ENCODE data around the gene GLS. TPM values are rescaled to one million over a fixed set of nuclear protein-coding genes. Genes with fewer than 3 reads are reported as not detected.
A peak's percentile ranks its signal among the peaks of the same experiment; 100 is the strongest.
"Not testable (repeated sequence)": the region's sequence is repeated elsewhere in the genome, so short reads cannot be mapped to it uniquely, and the experiment has no call there.

The GLS gene
- total RNA-seq, 1 experiment from 2014 or later, result 116 TPM

GRCh38 chr2:190987938-190988337 is 107.3 kb downstream of the GLS start:
- no peak for DNase-seq (ENCODE audit: low read depth)

GRCh38 chr2:190988910-190989309 is 108.3 kb downstream of the GLS start:
- no peak for DNase-seq (ENCODE audit: low read depth)

GRCh38 chr2:190990132-190990531 is 109.5 kb downstream of the GLS start:
- no peak for DNase-seq (ENCODE audit: low read depth)

GRCh38 chr2:190993292-190993643 is 112.6 kb downstream of the GLS start:
- no peak for DNase-seq (ENCODE audit: low read depth)

GRCh38 chr2:190994148-190994547 is 113.5 kb downstream of the GLS start:
- DNase-seq (ENCODE audit: low read depth), result no peak

GRCh38 chr2:190995315-190995714 is 114.7 kb downstream of the GLS start:
- not testable (repeated sequence) for DNase-seq (ENCODE audit: low read depth)

- peak; percentile 44 for DNase-seq (ENCODE audit: low read depth)
Observed at GRCh38 chr2:190996338-190996946, 115.8 kb downstream of the GLS start.

- no peak for DNase-seq (ENCODE audit: low read depth)
Observed at GRCh38 chr2:190996947-190997346, 116.3 kb downstream of the GLS start.

GRCh38 chr2:190997526-190998113 is 117.0 kb downstream of the GLS start:
- no peak for DNase-seq (ENCODE audit: low read depth)

- DNase-seq (ENCODE audit: low read depth), result no peak
Observed at GRCh38 chr2:190999058-190999457, 118.4 kb downstream of the GLS start.

GRCh38 chr2:190999949-191000665 is 119.5 kb downstream of the GLS start:
- DNase-seq (ENCODE audit: low read depth), result no peak

GRCh38 chr2:191001032-191001431 is 120.4 kb downstream of the GLS start:
- DNase-seq (ENCODE audit: low read depth), result no peak

- DNase-seq (ENCODE audit: low read depth), result no peak
Observed at GRCh38 chr2:191001624-191002023, 121.0 kb downstream of the GLS start.

GRCh38 chr2:191003405-191004309 is 123.0 kb downstream of the GLS start:
- DNase-seq (ENCODE audit: low read depth), result no peak

- DNase-seq (ENCODE audit: low read depth), result no peak
Observed at GRCh38 chr2:191006297-191006696, 125.7 kb downstream of the GLS start.

GRCh38 chr2:191006997-191007783 is 126.6 kb downstream of the GLS start:
- DNase-seq (ENCODE audit: low read depth), result no peak

GRCh38 chr2:191008286-191008685 is 127.7 kb downstream of the GLS start:
- DNase-seq (ENCODE audit: low read depth), result no peak

- DNase-seq (ENCODE audit: low read depth), result no peak
Observed at GRCh38 chr2:191009541-191010374, 129.1 kb downstream of the GLS start.

GRCh38 chr2:191010887-191011885 is 130.6 kb downstream of the GLS start:
- no peak for DNase-seq (ENCODE audit: low read depth)

Measured in HT1080 (cell line).